Stimulated activated CD8-positive, alpha-beta memory T cell treated with anti-CD3 and anti-CD28 coated beads, Interleukin-12 subunit alpha, Interleukin-12 subunit beta, amount 100 ng/mL, for 4 hours (primary cell): ENCODE data around the gene NUP58.

ENCODE experiments used
- DNase-seq: peaks from one replicate; pipeline ENCODE4 v3.0.0-alpha.2; 2020; ENCODE audit warnings: low read depth

NUP58 gene

GRCh38 chr13:25377244-25377962 is 76.0 kb downstream of the NUP58 start:
- DNase-seq: no peak

- DNase-seq: no peak
Measured at GRCh38 chr13:25378528-25378927, 77.1 kb downstream of the NUP58 start.

DNA sequence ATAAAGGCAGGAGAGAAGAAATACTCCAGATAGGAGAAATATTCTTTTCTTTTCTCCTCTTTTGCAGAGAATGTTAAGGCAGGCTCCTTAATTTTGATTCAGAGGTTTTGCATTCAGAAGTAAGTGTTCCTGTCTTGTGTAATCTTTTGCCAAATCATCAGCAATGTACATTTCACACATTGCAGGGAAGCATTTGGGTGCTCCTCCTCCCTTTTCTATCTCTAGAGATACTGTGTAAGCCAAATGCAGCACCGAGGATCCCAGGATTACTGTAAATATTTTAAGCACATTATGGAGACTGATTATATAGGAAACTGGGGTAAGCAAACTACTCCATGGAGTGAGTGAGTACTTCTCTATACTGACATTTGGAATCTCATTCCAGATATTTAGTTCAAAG is 77.6 kb downstream of the NUP58 start:
- no peak for DNase-seq

DNA sequence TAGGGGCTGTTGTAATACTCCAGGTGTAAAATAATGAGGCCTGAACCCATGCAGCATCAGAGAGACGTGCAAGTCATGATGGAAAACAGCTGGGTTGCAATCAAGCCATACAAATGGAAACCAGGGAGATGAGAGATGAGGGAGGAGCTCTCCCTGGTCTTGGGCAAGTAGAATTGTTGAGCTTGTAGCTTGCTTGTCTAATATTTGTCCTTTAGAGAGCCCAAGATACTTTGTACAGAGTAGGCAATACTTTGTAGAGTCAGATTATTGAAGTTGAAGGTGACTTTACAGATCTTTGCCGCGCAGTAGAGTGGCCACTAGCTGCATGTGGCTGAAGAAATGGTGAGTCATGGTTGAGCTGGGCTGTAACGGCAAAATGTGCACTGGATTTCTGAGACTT is 78.7 kb downstream of the NUP58 start:
- DNase-seq: no peak

DNA sequence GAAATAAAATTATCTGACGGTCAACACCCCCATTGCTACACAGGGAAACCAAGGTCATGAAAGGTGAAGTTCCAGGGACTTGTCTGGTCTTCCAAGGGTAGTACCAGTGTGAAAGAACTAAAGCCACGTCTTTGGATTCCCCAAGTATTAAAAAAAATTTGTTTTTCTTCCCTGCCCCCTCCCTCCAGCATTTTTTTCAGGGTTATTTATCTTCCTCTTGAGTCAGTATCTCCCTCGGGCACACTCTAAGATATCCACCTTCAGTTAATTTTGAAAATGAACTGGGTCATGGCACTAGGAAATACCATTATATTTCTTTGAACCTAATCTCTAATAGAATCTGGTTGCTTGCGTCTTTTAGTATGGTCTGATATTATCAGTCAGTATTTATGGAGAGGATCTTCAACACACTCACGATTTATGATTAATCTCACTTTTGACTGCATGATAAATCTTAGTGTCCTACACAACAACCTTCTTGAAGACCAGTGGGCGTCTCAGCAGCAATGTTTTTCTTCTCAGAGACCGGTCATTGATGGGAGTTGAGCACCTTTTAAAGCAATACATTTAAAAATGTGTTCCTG is 79.4 kb downstream of the NUP58 start:
- DNase-seq: no peak

DNA sequence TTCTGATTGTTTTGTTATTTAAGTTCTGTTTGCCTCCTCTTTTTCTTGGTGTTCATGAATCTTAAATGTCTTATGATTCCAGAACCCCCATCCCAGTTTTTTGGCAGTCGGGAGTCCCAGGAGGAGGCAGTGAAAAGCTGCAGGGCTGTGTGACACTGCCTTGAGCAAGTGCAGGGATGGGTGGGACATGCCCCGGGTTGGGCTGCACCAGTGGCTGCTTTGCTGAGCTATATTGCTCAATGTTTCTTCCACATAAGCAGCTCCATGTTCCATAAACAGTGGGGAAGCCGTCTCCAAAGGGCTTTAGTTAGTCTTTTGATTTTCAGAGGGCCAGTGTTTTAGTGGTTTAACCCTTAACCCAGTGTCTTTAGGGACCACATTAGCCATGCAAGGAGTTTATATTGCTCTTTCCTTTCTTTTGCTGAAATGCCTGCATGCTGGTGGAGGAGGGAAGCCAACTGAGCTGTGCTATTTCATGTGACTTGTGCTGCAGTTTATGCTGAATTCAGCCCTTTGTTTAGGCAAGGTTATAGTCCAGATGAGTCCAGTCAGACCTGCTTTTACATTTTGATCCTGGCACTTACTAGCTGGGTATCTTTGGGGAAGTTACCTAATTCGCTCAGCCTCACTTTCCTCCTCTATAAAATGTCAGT is 83.5 kb downstream of the NUP58 start:
- DNase-seq: no peak

DNA sequence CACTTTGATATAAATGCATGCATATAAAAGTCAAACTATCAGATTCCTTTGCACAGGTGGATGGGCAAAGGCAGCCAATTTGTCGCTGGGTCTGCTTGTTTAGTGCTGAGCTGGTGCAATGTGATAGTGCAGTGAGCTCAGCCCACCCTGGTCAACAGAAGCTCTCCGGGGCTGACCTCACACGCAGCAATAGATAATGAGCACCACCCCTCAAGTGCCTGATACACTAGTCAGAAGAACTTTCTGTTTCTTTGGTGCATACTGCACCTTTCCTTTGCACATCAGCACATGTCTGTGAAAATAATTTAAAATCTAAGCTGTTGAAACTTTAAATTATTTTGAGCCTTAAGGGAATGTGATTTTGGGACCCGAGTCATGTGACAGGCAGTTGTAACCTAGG is 90.5 kb downstream of the NUP58 start:
- no peak for DNase-seq
